Measurements from ENCODE around the gene SLC35D2.

The SLC35D2 gene

DNA sequence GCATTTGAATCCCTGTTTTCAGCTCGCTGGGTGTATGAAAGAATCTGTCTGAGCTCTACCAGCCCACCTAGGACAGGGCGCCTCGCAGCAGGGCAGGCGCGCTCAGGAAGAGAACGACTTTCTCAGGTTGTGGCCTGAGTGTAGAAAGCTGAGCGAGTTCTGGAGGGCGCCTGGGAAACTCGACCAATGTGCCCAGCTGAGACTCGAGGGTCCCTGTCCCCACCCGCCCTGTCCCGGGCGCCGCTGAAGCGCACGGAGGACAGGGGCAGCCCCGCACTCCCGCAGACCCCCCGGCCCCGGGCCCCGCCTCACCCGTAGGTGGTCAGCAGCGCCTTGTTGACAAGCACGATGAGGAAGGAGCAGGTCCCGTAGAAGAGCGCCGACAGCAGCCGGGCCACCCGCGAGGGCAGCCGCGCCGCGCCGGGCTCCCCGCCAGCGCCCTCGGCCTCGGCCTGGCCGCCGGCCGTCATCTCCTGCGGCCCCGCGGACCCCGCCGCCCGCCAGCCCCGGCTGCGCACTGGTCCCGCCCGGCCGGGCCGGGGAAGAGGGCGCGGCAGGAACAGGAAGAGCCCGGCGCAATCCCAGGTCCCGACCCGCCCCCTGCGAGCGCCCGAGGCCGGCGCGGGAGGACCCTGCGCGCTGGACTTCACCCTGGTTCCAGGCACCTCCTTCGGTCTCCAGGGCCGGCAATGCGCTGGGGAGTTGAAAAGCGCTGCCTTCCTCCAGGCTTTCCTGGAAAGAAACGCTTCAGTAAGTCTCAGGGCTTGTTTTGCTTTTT, at the start of gene SLC35D2:
SLC35D2 (minus strand) TSS at position 547 of the 778 bp plus-strand sequence; CDS start at position 470, 77 bp downstream.
- peak; percentile 82 for DNase-seq (ENCODE audit: low spot score)

DNA sequence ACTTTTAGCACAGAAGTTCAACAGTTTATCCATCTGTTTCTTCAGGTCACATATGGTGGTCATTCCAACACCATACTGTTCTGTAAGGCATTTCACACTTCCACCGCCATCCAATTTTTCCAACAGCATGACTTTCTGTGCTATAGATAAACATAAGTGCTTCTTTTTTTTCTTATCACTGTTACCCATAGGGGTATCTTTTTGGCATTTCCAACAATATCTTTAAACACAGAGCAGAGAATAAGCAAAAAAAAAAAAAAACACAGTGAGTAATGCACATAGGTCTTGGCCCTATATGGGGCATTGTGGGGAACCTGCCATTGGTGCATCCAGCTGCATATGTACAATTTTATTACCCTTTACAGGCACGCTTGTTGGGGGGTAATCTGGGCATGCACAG, 46.9 kb upstream of the SLC35D2 start:
- DNase-seq (ENCODE audit: low spot score) = no peak

DNA sequence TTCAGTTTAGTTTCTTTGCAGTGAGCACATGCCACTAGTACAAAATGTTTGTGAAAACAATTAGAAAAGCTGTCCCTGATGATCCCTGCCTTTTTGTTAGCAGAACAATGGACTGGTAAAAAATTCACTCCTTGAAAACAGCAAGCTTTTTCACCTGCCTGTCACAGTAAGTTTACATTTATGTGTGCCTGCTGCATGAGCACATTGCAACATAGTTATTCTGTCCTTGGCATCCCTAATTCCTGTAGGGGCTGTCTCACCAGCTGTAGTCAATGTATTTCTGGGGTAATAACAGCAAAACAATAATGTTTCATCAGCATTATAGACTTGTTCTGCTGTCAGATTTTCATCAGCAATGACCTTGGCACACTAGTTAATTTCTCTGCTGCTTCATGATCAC, 46.2 kb upstream of the SLC35D2 start:
- no peak for DNase-seq (ENCODE audit: low spot score)

DNA sequence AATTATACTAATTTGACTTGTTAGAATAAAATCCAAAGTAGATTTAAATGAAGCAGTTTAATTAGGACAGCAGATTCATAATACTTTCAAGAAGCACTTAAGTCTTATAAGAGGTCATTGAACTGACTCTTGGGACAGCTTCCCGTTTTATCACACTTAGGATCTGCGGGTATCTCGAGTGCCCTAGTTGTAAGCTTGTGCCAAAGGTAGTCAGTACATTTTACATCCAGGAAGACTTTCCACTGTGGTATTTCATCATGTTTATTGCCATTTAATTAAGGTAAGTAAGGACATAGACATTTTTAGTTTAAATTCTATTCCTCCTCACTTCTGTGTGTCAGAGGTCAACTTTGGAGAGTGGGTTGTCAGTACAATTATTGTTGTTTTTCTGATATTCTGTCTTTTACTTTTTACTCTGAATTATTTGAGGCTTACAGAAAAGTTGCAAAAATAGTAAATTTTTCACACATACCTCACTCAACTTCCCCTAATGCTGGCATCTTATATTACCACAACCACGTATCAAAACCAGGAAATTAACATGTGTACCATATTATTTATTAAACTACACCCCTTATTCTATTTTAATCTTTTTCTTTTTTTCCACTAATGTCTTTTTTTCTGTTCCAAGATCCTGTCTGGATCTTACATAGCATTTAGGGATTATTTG, 42.1 kb upstream of the SLC35D2 start:
- no peak for DNase-seq (ENCODE audit: low spot score)

DNA sequence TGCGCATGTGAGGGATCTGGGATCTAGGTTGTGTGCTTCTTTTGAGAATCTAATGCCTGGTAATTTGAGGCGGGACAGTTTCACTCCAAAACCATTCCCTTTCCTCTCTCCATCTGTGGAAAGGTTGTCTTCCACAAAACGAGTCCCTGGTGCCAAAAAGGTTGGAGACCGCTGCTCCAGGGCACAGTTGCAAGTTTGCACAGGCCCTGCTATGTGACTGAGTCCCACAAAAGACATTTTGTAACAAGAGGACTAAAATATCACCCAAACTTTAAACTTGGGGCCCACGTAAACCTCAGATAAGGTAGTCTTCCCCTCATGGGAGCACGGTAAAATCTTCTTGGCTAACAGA, 40.5 kb upstream of the SLC35D2 start:
- DNase-seq (ENCODE audit: low spot score) = no peak

DNA sequence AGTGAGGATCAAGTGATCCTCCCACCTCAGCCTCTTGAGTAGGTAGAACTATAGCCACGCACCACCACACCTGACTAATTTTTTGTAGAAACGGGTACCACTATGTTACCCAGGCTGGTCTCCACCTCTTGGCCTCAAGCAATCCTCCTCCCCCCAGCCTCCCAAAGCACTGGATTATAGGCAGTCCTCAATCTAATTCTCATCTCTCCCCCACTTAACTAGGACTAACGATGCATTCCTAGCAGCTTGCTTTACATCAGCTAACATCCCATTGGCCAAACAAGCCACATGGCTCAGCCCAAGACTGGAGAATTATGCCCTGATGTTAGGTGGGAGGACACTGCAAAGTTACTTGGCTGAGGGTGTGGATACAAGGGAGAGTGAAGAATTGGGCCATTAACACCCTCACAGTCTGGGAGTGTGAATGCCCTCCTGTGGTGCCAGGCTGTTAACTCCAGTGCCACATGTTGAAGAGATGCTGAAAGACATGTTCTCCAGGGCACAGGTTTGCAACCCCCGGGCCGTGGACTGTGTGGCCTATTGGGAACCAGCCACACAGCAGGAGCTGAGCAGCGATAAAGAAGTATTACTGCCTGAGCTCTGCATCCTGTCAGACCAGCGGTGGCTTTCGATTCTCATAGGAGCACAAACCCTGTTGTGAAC, 39.9 kb upstream of the SLC35D2 start:
- no peak for DNase-seq (ENCODE audit: low spot score)

DNA sequence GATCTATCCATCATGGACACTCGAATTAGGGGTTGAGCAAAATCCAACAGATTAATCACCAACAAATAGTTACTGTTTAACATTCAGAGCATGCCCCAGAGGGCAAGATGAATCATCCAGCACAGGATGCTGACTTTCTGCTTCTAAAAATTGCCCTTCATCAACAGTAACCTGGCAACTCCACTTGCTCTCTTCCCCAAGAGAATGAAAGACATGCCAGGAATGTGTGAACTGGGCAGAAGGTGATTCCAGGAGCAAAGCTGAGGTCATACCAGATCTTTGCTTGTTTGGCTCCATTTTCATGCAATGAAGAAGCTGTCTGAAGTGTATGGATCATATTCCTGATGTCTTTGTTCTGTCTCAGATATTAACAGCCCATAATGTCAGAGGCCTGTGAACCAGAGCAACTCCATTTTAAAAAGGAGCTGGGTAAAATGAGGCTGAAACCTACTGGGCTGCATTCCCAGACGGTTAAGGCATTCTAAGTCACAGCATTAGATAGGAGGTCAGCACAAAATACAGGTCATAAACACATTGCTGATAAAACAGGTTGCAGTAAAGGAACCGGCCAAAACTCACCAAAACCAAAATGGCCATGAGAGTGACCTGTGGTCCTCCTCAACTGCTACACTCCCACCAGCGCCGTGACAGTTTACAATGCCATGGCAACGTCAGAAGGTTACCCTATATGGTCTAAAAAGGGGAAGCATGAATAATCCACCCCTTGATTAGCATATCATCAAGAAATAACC, 37.1 kb upstream of the SLC35D2 start:
- peak; percentile 89 for DNase-seq (ENCODE audit: low spot score)

DNA sequence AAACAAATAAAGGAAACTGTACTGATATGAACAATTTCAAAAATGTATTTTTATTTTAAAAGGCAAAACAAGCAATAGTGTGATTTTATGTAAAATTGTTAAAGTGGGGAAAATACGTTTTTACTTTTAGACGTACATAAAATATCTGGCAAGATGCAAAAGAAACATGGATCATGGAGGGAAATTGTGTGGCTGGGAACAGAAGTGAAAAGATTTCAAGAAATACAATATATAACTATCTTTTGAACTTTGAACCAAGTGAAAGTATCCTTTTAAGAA, 36.1 kb upstream of the SLC35D2 start:
- DNase-seq (ENCODE audit: low spot score) = no peak

DNA sequence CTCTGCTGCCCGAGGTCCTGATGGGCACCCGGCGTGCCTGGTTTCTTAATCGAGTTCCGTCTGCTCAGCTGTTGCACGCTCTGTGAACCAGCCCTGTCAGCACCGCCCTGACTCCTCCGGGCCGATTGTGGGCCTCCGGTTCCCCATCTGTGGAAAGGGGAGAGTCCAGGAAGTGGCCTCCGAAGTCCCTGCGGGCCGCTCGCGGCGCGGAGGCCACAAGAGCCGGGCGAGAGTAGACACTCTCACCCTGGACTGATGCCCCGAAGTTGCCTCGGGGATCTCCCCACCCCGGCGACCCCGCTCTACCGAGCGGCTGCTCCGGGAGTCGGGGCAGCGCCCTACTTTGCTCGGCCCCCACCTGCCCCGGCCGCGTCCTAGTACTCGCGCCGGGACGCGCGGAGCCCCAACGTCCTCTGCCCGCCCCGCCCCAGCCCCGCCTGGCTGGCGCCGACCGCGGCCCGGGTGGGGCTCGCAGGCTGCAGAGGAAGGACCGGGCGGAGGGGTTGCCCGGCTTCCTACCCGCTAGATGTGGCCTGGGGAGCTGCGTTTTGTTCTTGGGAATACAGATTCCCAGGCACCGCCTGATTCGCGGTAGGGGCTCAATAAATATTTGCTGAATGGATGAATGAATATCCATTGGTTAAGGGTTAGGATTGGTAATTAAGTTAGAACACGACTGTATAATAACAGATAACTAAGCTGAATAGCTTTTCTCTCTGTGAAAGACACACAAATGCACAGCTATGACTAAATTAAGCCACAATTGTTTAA, 35.6 kb upstream of the SLC35D2 start:
- DNase-seq (ENCODE audit: low spot score) = peak; percentile 65

DNA sequence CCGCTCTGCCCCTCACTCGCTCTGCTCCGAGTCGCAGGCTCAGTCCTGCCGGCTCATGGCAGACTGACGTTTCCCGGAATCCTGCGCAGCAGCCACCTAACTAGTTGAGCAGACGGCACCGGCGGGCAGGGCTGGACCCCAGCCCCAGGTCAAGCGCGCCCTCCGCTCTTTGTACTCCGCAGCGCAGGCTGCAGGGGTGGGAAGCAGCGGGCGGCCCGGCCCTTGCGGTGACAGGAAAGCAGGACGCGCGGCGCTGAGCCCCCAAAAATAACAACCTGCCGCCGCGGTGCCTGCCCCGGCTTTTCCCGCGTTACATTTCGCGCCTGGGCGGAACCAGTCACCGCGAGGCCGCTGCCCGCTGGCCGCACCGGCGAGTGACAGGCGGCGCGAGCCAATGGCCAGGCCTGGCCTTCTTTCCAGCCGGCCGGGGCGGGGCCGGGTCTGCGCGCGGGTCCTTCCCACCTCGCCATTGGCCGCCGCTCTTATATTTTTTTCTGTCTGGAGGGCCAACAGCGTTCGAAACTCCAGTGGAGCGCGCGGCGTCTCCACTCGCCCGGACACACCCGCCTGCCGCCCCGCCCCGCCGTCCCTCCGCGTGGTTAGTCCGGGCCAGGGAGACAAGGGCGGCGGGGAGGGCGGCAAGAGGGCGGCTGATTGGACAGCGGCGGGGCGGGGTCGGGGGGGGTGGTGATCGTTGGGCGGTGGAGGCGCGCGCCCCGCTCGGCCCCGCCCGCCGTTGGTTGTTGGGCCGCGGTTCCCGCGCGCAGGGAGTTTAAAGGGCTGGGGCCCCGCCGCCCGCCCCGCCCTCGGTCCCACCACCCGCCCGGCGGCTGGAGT, 34.8 kb upstream of the SLC35D2 start, which contains the start of gene ZNF367:
ZNF367 (minus strand) TSS at position 288 of the 837 bp plus-strand sequence. CDS start 338 bp downstream, outside the sequence.
- DNase-seq (ENCODE audit: low spot score) = peak; percentile 95

DNA sequence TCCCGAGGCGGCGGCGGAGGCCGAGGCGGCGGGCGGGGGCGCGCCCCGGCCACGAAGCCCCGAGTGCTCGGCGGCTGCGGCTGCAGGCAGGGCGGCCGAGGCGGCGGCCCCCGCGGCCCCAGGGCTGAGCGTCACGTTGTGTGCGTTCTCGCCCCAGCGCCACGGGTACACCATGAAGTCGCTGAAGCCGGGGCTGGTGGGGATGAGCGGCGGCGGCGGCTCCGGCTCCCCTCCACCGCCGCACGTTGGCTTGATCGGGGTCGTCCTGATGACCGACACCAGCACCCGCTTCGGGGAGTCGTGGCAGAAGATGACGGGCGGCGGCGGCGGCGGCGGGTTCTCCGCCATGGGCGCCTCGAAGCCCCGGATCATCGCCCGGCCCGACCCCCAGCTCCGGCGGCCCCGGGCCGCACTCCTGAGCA, 34.2 kb upstream of the SLC35D2 start:
- no peak for DNase-seq (ENCODE audit: low spot score)

DNA sequence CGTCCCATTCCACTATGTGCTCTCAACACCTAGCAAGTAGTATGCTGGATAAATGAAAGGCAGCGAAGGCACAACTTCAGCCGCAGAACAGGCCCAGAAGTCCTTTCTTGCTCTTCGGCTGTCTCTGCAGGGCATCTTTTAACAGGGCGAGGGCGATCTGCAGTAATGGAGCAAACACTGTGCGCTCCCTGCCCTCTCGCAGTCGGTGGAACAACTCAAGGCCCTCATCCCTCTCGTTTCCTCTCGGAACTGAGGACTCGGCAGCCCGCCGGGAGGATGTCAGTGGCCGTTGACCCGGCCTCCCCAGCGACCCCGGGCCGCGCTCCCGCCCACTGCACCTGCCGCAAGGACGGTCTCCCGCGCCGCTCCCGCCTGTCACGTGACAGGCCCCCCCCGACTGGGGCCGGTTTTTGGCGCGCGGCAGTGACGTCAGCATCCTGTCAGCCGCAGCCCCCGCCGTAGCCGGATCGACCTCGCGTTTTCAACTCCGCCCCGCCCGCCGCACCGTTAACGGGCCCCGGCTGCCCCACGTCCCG, 33.6 kb upstream of the SLC35D2 start:
- peak; percentile 92 for DNase-seq (ENCODE audit: low spot score)

DNA sequence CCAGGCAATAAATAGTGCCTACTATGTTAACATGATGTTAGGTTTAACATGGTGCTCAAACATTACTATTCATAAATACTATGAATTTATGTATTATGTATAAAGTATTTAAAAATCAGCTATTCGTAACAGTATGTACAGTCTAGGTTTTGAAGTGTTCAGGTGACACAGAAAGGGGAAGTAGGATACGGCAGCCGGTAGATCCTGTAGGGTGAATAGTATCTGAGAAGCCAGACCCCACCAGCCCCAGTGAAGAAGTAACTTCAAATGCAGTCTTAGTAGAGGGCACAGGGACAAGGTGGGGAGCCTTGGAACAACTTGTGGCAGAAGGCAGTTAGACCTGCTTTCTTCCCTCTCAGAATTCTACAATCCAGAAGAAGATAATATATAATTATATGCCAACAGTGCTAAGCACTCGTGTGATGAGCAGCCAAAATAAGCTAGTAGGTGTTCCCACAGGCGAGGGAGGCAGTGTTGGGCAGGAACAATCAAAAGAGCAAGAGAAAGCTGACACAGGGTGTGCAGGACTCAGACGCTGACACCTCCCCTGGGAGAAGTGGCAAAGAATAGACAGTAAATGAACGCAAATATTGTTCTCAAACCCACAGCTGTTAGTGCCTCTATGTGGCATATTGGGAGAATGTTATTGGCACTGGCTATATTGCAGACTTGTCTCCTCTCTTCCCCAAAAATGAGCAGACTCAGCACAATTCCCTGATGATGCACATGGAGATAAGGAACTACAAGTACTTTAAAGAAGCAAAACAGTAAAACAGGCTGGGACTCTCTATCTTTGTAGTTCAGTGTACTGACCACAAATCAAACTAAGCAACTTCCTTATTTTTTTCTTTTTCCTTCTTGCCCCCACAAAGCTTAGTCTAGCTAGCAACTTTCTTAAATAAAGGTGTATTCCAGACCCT, 30.1 kb upstream of the SLC35D2 start:
- DNase-seq (ENCODE audit: low spot score) = no peak

DNA sequence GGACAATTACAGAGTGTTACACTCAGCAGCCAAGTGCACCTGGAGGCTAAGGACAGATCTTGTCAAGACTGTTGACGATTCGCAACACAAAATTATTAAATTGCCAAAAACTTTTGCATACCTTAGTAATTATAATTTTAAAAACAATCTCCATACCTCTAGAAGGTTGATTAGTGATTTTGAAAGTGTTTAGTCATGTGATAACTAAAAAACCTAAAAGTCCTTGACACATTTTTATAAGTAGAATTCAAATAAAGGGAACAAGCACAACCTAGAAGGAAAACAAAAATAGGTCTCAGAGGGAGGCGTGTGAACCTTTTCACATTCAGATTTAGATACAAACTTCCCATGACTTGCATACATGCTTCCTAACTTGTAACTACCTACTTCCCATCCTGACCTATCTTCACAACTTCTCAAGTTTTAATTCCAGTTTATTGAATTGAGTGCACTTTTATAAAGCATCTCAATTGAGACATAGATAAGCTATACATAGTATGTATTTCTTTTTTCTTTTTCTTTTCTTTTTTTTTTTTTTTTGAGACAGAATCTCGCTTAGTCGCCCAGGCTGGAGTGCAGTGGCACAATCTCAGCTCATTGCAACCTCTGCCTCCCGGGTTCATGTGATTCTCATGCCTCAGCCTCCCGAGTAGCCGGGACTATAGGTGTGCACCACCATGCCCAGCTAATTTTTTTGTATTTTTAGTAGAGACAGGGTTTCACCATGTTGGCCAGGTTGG, 28.8 kb upstream of the SLC35D2 start:
- DNase-seq (ENCODE audit: low spot score) = no peak

DNA sequence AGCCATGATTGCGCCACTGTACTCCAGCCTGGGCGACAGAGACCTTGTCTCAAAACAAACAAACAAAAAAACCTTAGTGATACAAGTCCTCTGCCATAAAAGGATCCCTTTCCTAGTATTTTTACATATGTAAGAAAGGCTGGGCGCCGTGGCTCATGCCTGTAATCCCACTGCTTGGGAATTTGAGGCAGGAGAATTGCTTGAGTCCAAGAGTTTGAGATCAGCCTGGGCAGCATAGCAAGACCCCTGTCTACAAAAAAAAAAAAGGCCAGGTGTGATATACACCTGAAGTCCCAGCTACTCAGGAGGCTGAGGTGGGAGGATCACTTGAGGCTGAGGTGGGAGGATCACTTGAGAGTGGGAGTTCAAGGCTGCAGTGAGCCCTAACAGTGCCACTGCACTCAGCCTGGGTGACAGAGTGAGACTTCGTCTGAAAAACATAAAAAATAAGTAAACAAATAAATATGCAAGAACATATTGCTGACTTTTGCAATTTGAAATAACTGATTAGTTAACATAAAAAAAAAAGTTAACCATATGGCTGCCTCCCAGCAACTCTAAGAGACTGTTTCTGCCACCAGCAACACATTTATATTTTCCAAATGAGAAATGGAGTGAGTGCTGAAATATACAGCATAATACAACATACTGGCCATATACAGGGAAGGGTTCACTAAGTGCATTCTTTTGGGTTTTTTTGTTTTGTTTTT, 27.8 kb upstream of the SLC35D2 start:
- no peak for DNase-seq (ENCODE audit: low spot score)

DNA sequence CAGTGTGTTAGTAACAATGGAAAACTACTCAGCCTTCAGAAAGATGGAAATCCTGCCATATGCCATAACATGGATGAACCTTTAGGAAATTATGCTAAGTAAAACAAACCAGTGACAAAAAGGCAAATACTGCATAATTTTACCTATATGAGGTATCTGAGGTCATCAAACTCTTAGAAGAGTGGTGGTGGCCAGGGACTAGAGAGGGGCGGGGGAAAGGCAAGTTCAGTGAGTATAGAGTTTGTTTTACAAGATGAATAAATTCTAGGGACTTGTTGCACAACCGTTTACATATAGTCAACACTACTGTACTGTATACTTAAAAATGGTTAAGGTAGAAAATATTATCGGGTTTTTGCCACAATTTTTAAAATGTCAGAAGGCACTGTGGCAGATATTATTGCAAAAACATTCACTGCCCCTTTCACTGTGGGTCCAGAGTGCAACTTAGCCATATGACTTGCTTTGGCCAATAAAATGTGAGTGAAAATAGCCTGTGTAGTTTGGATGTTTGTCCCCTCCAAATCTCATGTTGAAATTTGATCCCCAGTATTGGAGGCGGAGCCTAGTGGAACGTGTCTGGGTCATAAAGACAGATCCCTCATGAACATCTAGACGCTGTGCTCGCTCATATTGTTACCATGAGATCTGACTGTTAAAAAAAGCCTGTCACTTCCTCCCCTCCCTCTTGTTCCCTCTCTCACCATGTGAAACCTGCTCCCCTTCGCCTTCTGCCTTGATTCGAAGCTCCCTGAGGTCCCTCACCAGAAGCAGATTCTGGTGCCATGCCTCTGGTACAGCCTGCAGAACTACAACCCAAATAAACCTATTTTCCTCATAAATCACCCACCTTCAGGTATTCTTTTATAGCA, 25.1 kb upstream of the SLC35D2 start:
- no peak for DNase-seq (ENCODE audit: low spot score)

All from AG08395 (cell line).